Natural killer cell (primary cell): ENCODE measurements around the gene PSMD6. TPM values are rescaled to one million over a fixed set of nuclear protein-coding genes. Genes with fewer than 3 reads are reported as not detected.

Experiments used
- ATAC-seq, 3 donors: fragments of 150-1000 bp in 2 of 3; fragments of 200-7000 bp in 1 of 3; cut with Tn5 transposase; 1 replicate in 1 of 3; 2 replicates in 2 of 3; pipeline ENCODE4 v1.10.0; 2021; ENCODE audit warnings: mild to moderate bottlenecking in 2 of 3, moderate library complexity in 2 of 3
- DNase-seq, 2 donors: peaks; one replicate each; pipeline versions ENCODE4 v3.0.0 to v3.0.0-alpha.2; 2013 to 2021; ENCODE audit warnings: mixed read lengths in 1 of 2
- H3K27ac ChIP-seq: one replicate; pipeline ENCODE4 v1.5.1; 2013; ENCODE audit warnings: mild to moderate bottlenecking, low read length
- H3K27me3 ChIP-seq: one replicate; pipeline ENCODE4 v1.6.1; 2013; ENCODE audit warnings: low read length; ENCODE audit not compliant: control insufficient read depth, insufficient read depth
- H3K36me3 ChIP-seq: one replicate; pipeline ENCODE4 v1.6.1; 2013; ENCODE audit warnings: low read length; ENCODE audit not compliant: control insufficient read depth, insufficient read depth
- H3K4me1 ChIP-seq: one replicate; pipeline ENCODE4 v1.6.1; 2013; ENCODE audit warnings: low read length; ENCODE audit not compliant: control insufficient read depth, insufficient read depth
- H3K4me3 ChIP-seq: one replicate; pipeline ENCODE4 v1.5.1; 2013; ENCODE audit warnings: low read length
- H3K9me3 ChIP-seq: one replicate; pipeline ENCODE4 v1.6.1; 2013; ENCODE audit warnings: low read length; ENCODE audit not compliant: control insufficient read depth, insufficient read depth
- H3K27ac Mint-ChIP-seq, 2 donors: one replicate each; pipeline ENCODE4 v1.8.0; 2022; ENCODE audit warnings: mild to moderate bottlenecking in 2 of 2, mixed read lengths in 2 of 2, moderate library complexity in 1 of 2
- H3K27me3 Mint-ChIP-seq, 2 donors: one replicate each; pipeline ENCODE4 v1.8.0; 2022; ENCODE audit warnings: low read depth in 2 of 2, mixed read lengths in 2 of 2
- H3K36me3 Mint-ChIP-seq: one replicate; pipeline ENCODE4 v1.8.0; 2022; ENCODE audit warnings: mixed read lengths
- H3K4me1 Mint-ChIP-seq, 2 donors: one replicate each; pipeline ENCODE4 v1.8.0; 2022; ENCODE audit warnings: mixed read lengths in 2 of 2
- H3K4me3 Mint-ChIP-seq: one replicate; pipeline ENCODE4 v1.8.0; 2022; ENCODE audit warnings: mild to moderate bottlenecking, moderate library complexity, mixed read lengths
- H3K9me3 Mint-ChIP-seq, 2 donors: one replicate each; pipeline ENCODE4 v1.8.0; 2022; ENCODE audit warnings: mixed read lengths in 2 of 2
- WGBS: methylation state at CpG from one replicate; pipeline ENCODE4 v1.1.7; 2013; ENCODE audit warnings: missing lambda C conversion rate; ENCODE audit not compliant: insufficient coverage; 5-methylcytosine and 5-hydroxymethylcytosine counted together
- intact Hi-C: fragments of 100-400 bp; cut with micrococcal nuclease; formaldehyde crosslinking; loops from one replicate; pipeline ENCODE4 v1.14.2; 2022
- total RNA-seq, 4 donors: library from RNA; stranded (reverse); fragments of 120-200 nt in 1 of 4; gene quantifications; one replicate each; pipeline versions ENCODE4 v1.2.3 to v1.2.4, GENCODE V29; 2013 to 2022
- TF ChIP-seq, protein P1 (sequence below): fragments of 200-600 bp; IDR thresholded peaks from one replicate; pipeline ENCODE4 v1.8.0; 2022; ENCODE audit warnings: antibody characterized with exemption

The PSMD6 gene
- total RNA-seq, 3 donors from 2014 or later (not counting 1 experiment from before 2014, with no cell fraction given): 84.4 to 105 (median 102) TPM

DNA sequence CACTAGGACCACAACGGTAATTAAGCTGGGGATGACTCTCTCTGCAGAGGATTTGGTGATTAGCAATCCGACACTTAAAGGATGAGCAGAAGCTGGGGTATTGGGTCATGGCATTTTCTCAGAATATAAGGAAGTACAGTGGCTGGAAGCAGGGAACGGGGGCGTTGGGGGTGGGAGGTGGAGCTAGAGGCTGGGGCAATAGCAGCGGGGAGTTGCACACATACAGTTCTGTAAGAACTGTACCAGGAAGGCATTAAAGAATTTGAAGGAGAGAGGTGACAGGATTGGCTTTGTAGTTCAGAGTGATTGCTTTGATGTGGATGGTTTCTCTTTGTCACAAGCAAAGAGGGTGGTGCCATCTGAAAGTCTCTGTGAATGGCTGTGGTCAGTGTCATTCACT is 28.2 kb downstream of the PSMD6 start:
- intact Hi-C loops: no loop called here
- Histone ChIP-seq H3K4me1 (no peaks in the 10 kb centered on the region), H3K9me3 (no peaks in the 10 kb centered on the region), H3K36me3 (peaks cover 92% of the 10 kb centered on the region), H3K4me3 (no peak overlapping the region), H3K27ac (no peak overlapping the region), H3K27me3 (no peaks in the 10 kb centered on the region)
- Mint-ChIP-seq H3K27me3 (no peaks in the 10 kb centered on the region), H3K4me3 (no peak overlapping the region), H3K4me1 (peaks cover 4 to 15% of the 10 kb centered on the region in 2 donors), H3K36me3 (peaks cover 18% of the 10 kb centered on the region), H3K27ac (no peak overlapping the region), H3K9me3 (no peaks in the 10 kb centered on the region)
- WGBS: 88% methylated on average over 5 of the region's 5 CpGs
- TF ChIP-seq, protein P1, sequence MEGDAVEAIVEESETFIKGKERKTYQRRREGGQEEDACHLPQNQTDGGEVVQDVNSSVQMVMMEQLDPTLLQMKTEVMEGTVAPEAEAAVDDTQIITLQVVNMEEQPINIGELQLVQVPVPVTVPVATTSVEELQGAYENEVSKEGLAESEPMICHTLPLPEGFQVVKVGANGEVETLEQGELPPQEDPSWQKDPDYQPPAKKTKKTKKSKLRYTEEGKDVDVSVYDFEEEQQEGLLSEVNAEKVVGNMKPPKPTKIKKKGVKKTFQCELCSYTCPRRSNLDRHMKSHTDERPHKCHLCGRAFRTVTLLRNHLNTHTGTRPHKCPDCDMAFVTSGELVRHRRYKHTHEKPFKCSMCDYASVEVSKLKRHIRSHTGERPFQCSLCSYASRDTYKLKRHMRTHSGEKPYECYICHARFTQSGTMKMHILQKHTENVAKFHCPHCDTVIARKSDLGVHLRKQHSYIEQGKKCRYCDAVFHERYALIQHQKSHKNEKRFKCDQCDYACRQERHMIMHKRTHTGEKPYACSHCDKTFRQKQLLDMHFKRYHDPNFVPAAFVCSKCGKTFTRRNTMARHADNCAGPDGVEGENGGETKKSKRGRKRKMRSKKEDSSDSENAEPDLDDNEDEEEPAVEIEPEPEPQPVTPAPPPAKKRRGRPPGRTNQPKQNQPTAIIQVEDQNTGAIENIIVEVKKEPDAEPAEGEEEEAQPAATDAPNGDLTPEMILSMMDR: no peak
- ATAC-seq: no peak
- peak in 1 of 2 donors; percentile 31 for DNase-seq

DNA sequence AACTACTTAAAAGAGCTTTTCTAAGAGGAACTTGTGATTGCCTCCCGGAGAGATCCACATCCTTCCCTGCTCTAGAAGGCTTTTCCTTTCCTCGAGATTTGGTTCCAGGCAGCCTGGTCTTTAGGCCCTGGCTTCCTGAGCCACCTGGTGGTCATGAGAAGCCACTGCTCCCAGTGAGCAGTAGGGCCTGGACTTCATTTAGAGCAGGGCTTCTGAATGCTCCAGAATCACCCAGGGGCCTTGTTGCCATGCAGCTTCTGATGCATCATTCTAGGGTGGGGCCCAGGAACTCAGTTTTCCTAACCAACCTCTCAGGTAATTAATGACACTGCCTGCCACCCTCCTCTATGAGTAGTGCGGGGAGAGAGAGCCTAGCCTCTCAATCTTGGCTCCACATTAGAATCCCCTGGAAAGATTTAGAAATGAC is 29.6 kb downstream of the PSMD6 start:
- Mint-ChIP-seq H3K9me3 (no peaks in the 10 kb centered on the region), H3K4me1 (peaks cover 4 to 15% of the 10 kb centered on the region in 2 donors), H3K4me3 (no peak overlapping the region), H3K27ac (peak overlapping the region; percentile 46 to 60), H3K27me3 (no peaks in the 10 kb centered on the region), H3K36me3 (peaks cover 18% of the 10 kb centered on the region)
- TF ChIP-seq, protein P1: peak; percentile 94
- H3K4me1 ChIP-seq: no peaks in the 10 kb centered on the region
- H3K9me3 ChIP-seq: no peaks in the 10 kb centered on the region
- no peaks in the 10 kb centered on the region for H3K27me3 ChIP-seq
- H3K36me3 ChIP-seq: peaks cover 92% of the 10 kb centered on the region
- intact Hi-C loops: loop anchor here (1.0 kb wide), 2 partner anchors 31 to 82 kb away; no protein-coding TSS in a partner anchor
- ATAC-seq (peak; percentile 80 to 98 (median 89)), DNase-seq (peak; percentile 44 to 81)
- H3K27ac ChIP-seq: no peak overlapping the region
- H3K4me3 ChIP-seq: no peak overlapping the region
- WGBS: 49% methylated on average over 3 of the region's 3 CpGs

DNA sequence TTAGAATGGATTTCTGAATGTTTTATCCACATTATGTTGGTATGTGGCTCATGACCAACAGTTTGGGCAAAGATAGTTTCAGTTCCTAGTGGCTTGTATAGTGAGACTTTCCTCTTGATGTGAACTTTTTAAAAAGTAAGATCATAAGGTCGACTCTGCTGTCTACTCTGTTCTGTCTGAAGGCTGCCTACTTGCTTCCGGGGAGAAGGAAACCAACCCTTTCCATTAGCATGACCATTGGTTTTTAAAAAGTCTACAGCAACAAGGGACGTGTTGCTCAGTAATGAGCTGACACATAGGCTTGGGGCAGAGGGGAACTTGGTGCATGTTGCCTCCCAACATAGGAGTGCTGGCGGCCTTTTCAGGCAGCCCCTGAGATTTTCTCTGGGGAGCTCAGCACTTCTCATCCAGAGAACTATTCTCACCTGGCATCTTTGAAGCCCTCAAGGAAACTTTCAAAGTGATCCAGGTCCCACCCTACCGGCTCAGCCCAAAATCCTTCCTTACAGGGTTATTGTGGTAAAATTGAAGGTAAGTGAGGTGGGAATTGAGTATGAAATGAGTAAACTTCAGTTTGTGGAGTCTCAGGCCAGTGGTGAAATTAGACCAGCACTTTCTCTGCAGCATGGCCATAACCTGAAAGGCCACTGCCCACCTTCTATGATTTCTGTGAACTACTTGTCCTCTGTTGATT is 30.6 kb downstream of the PSMD6 start:
- no peak for ATAC-seq
- H3K9me3 Mint-ChIP-seq: no peaks in the 10 kb centered on the region
- peaks cover 91% of the 10 kb centered on the region for H3K36me3 ChIP-seq
- peak overlapping the region in 1 of 2 donors; percentile 55 for H3K27ac Mint-ChIP-seq
- TF ChIP-seq, protein P1: no peak
- no peaks in the 10 kb centered on the region for H3K9me3 ChIP-seq
- 94% methylated on average over 4 of the region's 5 CpGs for WGBS
- H3K4me1 ChIP-seq: no peaks in the 10 kb centered on the region
- H3K27me3 Mint-ChIP-seq: no peaks in the 10 kb centered on the region
- no peak for DNase-seq
- intact Hi-C loops: loop anchor here (1.0 kb wide), 2 partner anchors 30 to 81 kb away; no protein-coding TSS in a partner anchor
- no peak overlapping the region for H3K4me3 Mint-ChIP-seq
- peaks cover 24% of the 10 kb centered on the region for H3K36me3 Mint-ChIP-seq
- no peak overlapping the region for H3K27ac ChIP-seq
- no peaks in the 10 kb centered on the region for H3K27me3 ChIP-seq
- no peak overlapping the region for H3K4me3 ChIP-seq
- peaks cover 10 to 15% of the 10 kb centered on the region in 2 donors for H3K4me1 Mint-ChIP-seq
